GM12878 (cell line): Measurements from ENCODE around the gene PRR16. TPM values are rescaled to one million over a fixed set of nuclear protein-coding genes. Genes with fewer than 3 reads are reported as not detected.
A peak's percentile ranks its signal among the peaks of the same experiment; 100 is the strongest.

ENCODE experiments used
- ATAC-seq: fragments of 200-7000 bp; cut with Tn5 transposase; 3 replicates; pipeline ENCODE4 v1.9.1; 2020; ENCODE audit warnings: mild to moderate bottlenecking, moderate library complexity
- BruUV-seq: library from RNA; stranded (reverse); fragments of 400-500 nt; replicated peaks from 2 replicates; lab custom pipeline; 2021; lab: Mats Ljungman, UMichigan
- CTCF ChIA-PET: fragments of 300-600 bp; sonication (Branson Sonifier 250); formaldehyde crosslinking; extraction: SDS; loops from one replicate; lab custom pipeline; 2021; ENCODE audit warnings: inconsistent platforms; lab: Yijun Ruan, JAX
- POLR2A ChIA-PET: fragments of 350-600 bp; formaldehyde crosslinking; extraction: SDS; loops from one replicate; lab custom pipeline; 2021; ENCODE audit warnings: inconsistent platforms; lab: Charles Lee
- RAD21 ChIA-PET: fragments of 300-600 bp; sonication (Branson Sonifier 250); formaldehyde crosslinking; loops from one replicate; lab custom pipeline; 2023; ENCODE audit warnings: antibody characterized with exemption; ENCODE audit not compliant: unreplicated experiment; lab: Charles Lee
- SMC1A ChIA-PET: fragments of 300-600 bp; sonication (Branson Sonifier 250); formaldehyde crosslinking; loops from one replicate; lab custom pipeline; 2023; ENCODE audit not compliant: unreplicated experiment, uncharacterized antibody; lab: Charles Lee
- DNase-seq: peaks from one replicate; pipeline ENCODE4 v3.0.0-alpha.2; 2011; ENCODE audit warnings: low read depth, low spot score
- FAIRE-seq: peaks from 3 replicates; lab custom pipeline; 2011; peaks lifted over from hg19 to GRCh38; lab: Jason Lieb, UNC
- H2AFZ ChIP-seq: 2 replicates; pipeline ENCODE4 v1.6.0; 2011; ENCODE audit warnings: low read depth, low read length, control low read depth; ENCODE audit not compliant: control insufficient read depth
- H3K27ac ChIP-seq: 2 replicates; pipeline ENCODE4 v1.5.1; 2011; ENCODE audit warnings: control low read depth; ENCODE audit not compliant: control insufficient read depth, insufficient read depth
- H3K27me3 ChIP-seq, 2 experiments: replicated peaks in 1 of 2; 2 replicates each; pipeline versions ENCODE4 v1.6.0 to v1.6.1; 2011; ENCODE audit warnings: low read length in 1 of 2; ENCODE audit not compliant: control insufficient read depth in 2 of 2, insufficient read depth in 2 of 2
- H3K36me3 ChIP-seq, 2 experiments: 2 replicates each; pipeline ENCODE4 v1.5.1; 2011; ENCODE audit warnings: low read length in 1 of 2; ENCODE audit not compliant: control insufficient read depth in 2 of 2, insufficient read depth in 2 of 2
- H3K4me1 ChIP-seq: 2 replicates; pipeline ENCODE4 v1.6.1; 2011; ENCODE audit warnings: mild to moderate bottlenecking, low read length, moderate library complexity, mixed read lengths; ENCODE audit not compliant: control insufficient read depth, insufficient read depth
- H3K4me2 ChIP-seq: 2 replicates; pipeline ENCODE4 v1.6.0; 2011; ENCODE audit warnings: control low read depth; ENCODE audit not compliant: control insufficient read depth, insufficient read depth
- H3K4me3 ChIP-seq: fragments of 200-600 bp; sonication (generic); 2 replicates; pipeline ENCODE4 v1.5.1; 2016
- H3K79me2 ChIP-seq: 2 replicates; pipeline ENCODE4 v1.6.0; 2011; ENCODE audit warnings: low read length; ENCODE audit not compliant: control insufficient read depth, insufficient read depth
- H3K9ac ChIP-seq: 2 replicates; pipeline ENCODE4 v1.8.0; 2011; ENCODE audit warnings: low read length, control low read depth, mixed read lengths; ENCODE audit not compliant: control insufficient read depth, insufficient read depth
- H3K9me3 ChIP-seq: replicated peaks from 3 replicates; pipeline ENCODE4 v1.5.1; 2011; ENCODE audit warnings: mild to moderate bottlenecking, low read length; ENCODE audit not compliant: control insufficient read depth, insufficient read depth
- H4K20me1 ChIP-seq: 2 replicates; pipeline ENCODE4 v1.6.0; 2011; ENCODE audit not compliant: control insufficient read depth, insufficient read depth
- ATF7 ChIP-seq: fragments of 450-650 bp; IDR thresholded peaks from 2 replicates; pipeline ENCODE4 v1.6.1; 2016; ENCODE audit warnings: low read depth, mild to moderate bottlenecking
- BACH1 ChIP-seq: fragments of 450-650 bp; IDR thresholded peaks from 2 replicates; pipeline ENCODE4 v1.6.1; 2017; ENCODE audit warnings: mild to moderate bottlenecking, borderline replicate concordance
- HDGF ChIP-seq: fragments of 450-650 bp; IDR thresholded peaks from 2 replicates; pipeline ENCODE4 v1.6.1; 2016; ENCODE audit warnings: antibody characterized with exemption
- IKZF1 ChIP-seq: fragments of 450-650 bp; conservative IDR thresholded peaks from 2 replicates; pipeline ENCODE4 v1.6.1; 2017; ENCODE audit warnings: antibody characterized with exemption, mild to moderate bottlenecking
- IRF3 ChIP-seq: fragments of 450-650 bp; IDR thresholded peaks from 2 replicates; pipeline ENCODE4 v1.6.1; 2014; ENCODE audit warnings: mild to moderate bottlenecking
- NFYA ChIP-seq: IDR thresholded peaks from 2 replicates; pipeline ENCODE4 v1.6.1; 2011; ENCODE audit warnings: low read depth, mild to moderate bottlenecking, low read length, improper control_type of control experiment, borderline replicate concordance
- NR2C2 ChIP-seq: IDR thresholded peaks from 2 replicates; pipeline ENCODE4 v1.6.1; 2011; ENCODE audit warnings: borderline replicate concordance, low read depth; ENCODE audit not compliant: control insufficient read depth, insufficient read length
- SREBF1 ChIP-seq: IDR thresholded peaks from 2 replicates; pipeline ENCODE4 v1.6.1; 2012; ENCODE audit warnings: mild to moderate bottlenecking, low read length
- TCF12 ChIP-seq: IDR thresholded peaks from 2 replicates; pipeline ENCODE4 v1.6.1; 2011; ENCODE audit warnings: low read depth, mild to moderate bottlenecking, low read length
- ZBTB33 ChIP-seq: fragments of 450-650 bp; IDR thresholded peaks from 2 replicates; pipeline ENCODE4 v1.6.1; 2017; ENCODE audit warnings: mild to moderate bottlenecking
- WGBS: methylation state at CpG from one replicate; pipeline ENCODE4 v1.1.6; 2016; ENCODE audit warnings: low lambda C conversion rate; ENCODE audit not compliant: insufficient replicate concordance, insufficient coverage; ENCODE audit errors: missing lambda C conversion rate; 5-methylcytosine and 5-hydroxymethylcytosine counted together
- in situ Hi-C: fragments of 300-500 bp; cut with MboI; formaldehyde crosslinking; loops from 9 replicates; pipeline ENCODE4 v1.14.3; 2018; ENCODE audit warnings: mixed read lengths
- intact Hi-C: fragments of 100-400 bp; cut with micrococcal nuclease; formaldehyde crosslinking; loops from one replicate; pipeline ENCODE4 v1.14.2; 2022; ENCODE audit not compliant: unreplicated experiment
- polyA plus RNA-seq, 11 experiments: library from polyadenylated mRNA; depleted of rRNA in 4 of 11; unstranded in 6 of 11; stranded (reverse) in 5 of 11; fragments of >200 nt; fragmentation: Nextera tagmentation in 4 of 11; fragmentation: Illumina TruSeq in 1 of 11; extraction: Ambion mirVana in 4 of 11; extraction: Trizol in 1 of 11; gene quantifications; 1 replicate in 1 of 11; 2 replicates in 10 of 11; pipeline versions ENCODE4 v1.2.1 to v1.2.3, GENCODE V29; 2011 to 2016; ENCODE audit warnings: inconsistent platforms in 2 of 11, missing spikeins in 2 of 11, low read depth in 1 of 11
- total RNA-seq, 4 experiments: library from RNA; depleted of rRNA in 3 of 4; stranded (reverse); fragments of >200 nt in 3 of 4; fragmentation: Illumina TruSeq in 1 of 4; extraction: Trizol in 1 of 4; gene quantifications; 2 replicates each; pipeline versions ENCODE4 v1.2.1 to v1.2.3, GENCODE V29; 2013 to 2021
- TF ChIP-seq, protein P1 (sequence below): IDR thresholded peaks from 2 replicates; pipeline ENCODE4 v1.6.1; 2011; ENCODE audit warnings: borderline replicate concordance, low read depth, mild to moderate bottlenecking, moderate library complexity, mixed read lengths, low read length; ENCODE audit not compliant: insufficient read depth; ENCODE audit errors: extremely low read length
- TF ChIP-seq, protein P2 (sequence below): fragments of 450-650 bp; IDR thresholded peaks from 2 replicates; pipeline ENCODE4 v1.6.1; 2017; ENCODE audit warnings: mild to moderate bottlenecking, low read depth, inconsistent platforms; ENCODE audit not compliant: poor library complexity, severe bottlenecking
- TF ChIP-seq, protein P3 (sequence below): IDR thresholded peaks from 2 replicates; pipeline ENCODE4 v1.6.1; 2012; ENCODE audit warnings: low read depth, low read length, improper control_type of control experiment

PRR16 gene
- total and polyA plus RNA-seq, 10 of the 15 experiments (the other 5 are each of a cell fraction or from before 2014, with no cell fraction given): not detected

GRCh38 chr5:120463006-120463680 is 957 bp upstream of the PRR16 start (continued):
- TF ChIP-seq, protein P1, sequence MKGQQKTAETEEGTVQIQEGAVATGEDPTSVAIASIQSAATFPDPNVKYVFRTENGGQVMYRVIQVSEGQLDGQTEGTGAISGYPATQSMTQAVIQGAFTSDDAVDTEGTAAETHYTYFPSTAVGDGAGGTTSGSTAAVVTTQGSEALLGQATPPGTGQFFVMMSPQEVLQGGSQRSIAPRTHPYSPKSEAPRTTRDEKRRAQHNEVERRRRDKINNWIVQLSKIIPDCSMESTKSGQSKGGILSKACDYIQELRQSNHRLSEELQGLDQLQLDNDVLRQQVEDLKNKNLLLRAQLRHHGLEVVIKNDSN: no peak
- no peak for TF ChIP-seq NR2C2
- no peak for TF ChIP-seq IKZF1
- no peak for TF ChIP-seq ATF7
- TF ChIP-seq IRF3: no peak
- TF ChIP-seq SREBF1: no peak

DNA sequence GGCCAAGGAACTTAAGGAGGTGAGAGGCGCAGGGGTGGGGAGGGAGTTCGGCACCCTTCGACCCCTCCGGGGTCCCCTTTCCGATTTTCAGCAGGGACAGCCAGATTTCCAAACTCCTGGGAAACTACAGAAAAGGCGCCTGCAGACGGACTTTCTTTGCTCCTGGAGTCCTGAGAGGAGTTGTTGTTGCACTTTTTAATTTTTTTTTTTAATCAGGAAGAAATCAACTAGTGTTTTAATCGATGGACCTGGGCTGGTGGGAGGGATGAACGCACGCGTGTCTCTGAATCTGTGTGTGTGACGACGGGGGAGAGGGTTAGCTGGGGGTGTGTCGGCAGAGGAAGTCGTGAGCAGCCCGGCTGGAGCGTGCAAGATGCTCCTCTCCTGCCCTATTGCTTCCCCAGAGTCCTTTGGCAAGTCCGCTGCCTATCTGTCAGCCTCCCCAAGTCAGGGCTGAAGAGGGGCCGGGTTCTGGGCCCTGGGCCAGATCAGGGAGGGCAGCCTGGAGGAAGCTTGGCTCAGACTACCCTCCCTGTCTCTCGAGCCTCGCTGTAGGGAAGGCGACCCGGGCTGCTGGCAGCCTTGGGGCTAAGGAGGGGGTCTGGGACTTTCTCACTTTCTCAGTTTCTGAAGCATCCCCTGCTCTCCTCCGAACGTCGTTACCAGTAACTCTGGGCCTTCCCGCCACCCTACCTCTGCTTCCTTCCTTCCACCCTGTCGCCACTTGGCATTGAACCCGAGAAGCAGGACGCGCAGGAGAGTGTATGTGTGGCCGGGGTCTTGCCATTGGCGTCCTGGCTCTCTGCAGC is 731 bp downstream of the PRR16 start:
- Histone ChIP-seq H3K27me3 (peaks cover 9% of the 10 kb centered on the region in 2 experiments; a peak in 3 of 4 replicates), H4K20me1 (no peaks in the 10 kb centered on the region), H3K9ac (no peak overlapping the region), H3K9me3 (no peaks in the 10 kb centered on the region), H3K27ac (no peak overlapping the region), H3K79me2 (no peaks in the 10 kb centered on the region), H3K36me3 (no peaks in the 10 kb centered on the region), H3K4me1 (peaks cover 6% of the 10 kb centered on the region; the same call in 1 of the 2 replicates), H3K4me3 (0 out of 2 replicates have a peak overlapping the region, but pooled peaks have one; percentile 37), H2AFZ (no peak overlapping the region), H3K4me2 (peak overlapping the region; percentile 74)
- intact Hi-C loops: no loop called here
- ChIA-PET SMC1A (no interaction called here), CTCF (no interaction called here), RAD21 (no interaction called here), POLR2A (no interaction called here)
- ATAC-seq (peak; percentile 43), DNase-seq (no peak), FAIRE-seq (no peak)
- WGBS: 6% methylated on average over 33 of the region's 33 CpGs
- no TSS peak for BruUV-seq
- in situ Hi-C loops: loop anchor here (25.0 kb wide), 2 partner anchors 1178 to 1478 kb away; partner anchors contain the start of gene DTWD2
- no peak for TF ChIP-seq ZBTB33
- TF ChIP-seq TCF12: no peak
- no peak for TF ChIP-seq BACH1
- no peak for TF ChIP-seq NFYA
- TF ChIP-seq, protein P2, sequence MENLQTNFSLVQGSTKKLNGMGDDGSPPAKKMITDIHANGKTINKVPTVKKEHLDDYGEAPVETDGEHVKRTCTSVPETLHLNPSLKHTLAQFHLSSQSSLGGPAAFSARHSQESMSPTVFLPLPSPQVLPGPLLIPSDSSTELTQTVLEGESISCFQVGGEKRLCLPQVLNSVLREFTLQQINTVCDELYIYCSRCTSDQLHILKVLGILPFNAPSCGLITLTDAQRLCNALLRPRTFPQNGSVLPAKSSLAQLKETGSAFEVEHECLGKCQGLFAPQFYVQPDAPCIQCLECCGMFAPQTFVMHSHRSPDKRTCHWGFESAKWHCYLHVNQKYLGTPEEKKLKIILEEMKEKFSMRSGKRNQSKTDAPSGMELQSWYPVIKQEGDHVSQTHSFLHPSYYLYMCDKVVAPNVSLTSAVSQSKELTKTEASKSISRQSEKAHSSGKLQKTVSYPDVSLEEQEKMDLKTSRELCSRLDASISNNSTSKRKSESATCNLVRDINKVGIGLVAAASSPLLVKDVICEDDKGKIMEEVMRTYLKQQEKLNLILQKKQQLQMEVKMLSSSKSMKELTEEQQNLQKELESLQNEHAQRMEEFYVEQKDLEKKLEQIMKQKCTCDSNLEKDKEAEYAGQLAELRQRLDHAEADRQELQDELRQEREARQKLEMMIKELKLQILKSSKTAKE: no peak
- no peak for TF ChIP-seq HDGF
- TF ChIP-seq, protein P3, sequence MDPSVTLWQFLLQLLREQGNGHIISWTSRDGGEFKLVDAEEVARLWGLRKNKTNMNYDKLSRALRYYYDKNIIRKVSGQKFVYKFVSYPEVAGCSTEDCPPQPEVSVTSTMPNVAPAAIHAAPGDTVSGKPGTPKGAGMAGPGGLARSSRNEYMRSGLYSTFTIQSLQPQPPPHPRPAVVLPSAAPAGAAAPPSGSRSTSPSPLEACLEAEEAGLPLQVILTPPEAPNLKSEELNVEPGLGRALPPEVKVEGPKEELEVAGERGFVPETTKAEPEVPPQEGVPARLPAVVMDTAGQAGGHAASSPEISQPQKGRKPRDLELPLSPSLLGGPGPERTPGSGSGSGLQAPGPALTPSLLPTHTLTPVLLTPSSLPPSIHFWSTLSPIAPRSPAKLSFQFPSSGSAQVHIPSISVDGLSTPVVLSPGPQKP: no peak
